HG03469 (cell line): ENCODE results near the gene MPPED2.
A peak's percentile ranks its signal among the peaks of the same experiment; 100 is the strongest.

Experiments
- ATAC-seq: cut with Tn5 transposase; IDR thresholded peaks from one replicate; pipeline ENCODE4 v1.9.1; 2021; ENCODE audit warnings: mild to moderate bottlenecking, moderate library complexity, moderate number of reproducible peaks; ENCODE audit not compliant: unreplicated experiment

Gene MPPED2

DNA sequence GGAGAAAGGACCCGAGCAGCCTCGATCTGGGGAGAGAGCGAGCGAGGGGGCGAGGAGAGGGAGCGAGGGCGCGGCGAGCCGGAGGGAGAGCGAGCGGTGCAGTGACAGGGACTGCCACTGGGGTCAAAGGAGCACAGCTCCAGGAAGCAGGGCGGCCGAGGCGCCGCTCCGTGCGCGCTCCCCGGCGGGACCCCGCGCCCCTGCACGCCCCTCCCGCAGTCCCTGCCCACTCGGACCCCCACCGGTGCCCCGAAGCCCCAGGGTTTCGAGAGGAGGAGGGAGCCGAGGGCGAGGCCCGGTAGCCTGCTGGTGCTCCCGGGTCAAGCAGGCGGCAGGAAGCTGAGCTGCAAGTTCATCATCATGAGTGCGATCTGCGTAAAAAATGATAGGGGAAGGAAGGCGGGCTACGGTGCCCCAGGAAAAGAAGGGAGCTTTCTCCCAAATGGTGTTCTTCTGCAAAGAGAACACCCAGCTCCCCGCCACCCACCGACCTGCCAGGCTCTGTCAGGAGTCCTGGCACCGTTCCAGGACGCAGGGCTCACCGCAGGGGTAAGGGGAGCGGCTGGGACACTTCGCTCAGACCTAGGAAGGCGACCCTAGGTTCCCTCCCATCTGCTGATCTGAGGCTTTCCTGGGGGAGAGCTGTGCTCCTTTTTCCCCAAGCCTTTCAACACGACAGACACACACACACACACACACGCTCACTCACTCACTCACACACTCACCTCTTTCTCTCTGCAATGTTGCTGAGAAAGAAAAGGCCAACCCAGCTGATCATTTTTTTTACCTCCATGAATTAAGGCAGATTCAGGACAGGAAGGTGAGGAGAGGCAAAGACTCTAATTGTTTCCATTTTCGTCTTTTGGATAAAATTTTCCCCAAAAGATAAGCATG lies at the start of gene MPPED2:
MPPED2 (minus strand) TSS at position 103 of the 894 bp plus-strand sequence. CDS start 5,980 bp downstream, outside the sequence.
- ATAC-seq = peak; percentile 81

- ATAC-seq = no peak
These were observed 49.3 kb upstream of the MPPED2 start for GRCh38 chr11:30635401-30635989.

DNA sequence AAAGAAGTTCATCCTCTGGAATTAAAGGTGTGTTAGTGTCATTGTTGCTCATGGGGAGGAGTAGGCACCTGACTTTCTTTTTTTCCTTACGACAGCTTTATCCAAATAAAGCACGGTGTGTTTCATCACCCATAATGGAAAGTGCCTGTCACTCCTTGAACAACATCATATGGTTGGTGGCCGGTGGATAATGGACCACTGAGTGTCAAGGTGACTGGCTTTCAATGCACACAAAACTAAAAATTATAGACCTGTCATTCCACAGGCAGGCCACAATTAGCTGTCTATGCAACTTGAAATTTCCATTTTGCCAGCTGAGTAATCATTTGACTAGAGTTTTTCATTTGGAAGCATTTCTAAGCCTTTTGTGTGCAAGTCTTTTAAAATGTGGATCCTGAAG lies 45.0 kb upstream of the MPPED2 start:
- ATAC-seq = no peak

DNA sequence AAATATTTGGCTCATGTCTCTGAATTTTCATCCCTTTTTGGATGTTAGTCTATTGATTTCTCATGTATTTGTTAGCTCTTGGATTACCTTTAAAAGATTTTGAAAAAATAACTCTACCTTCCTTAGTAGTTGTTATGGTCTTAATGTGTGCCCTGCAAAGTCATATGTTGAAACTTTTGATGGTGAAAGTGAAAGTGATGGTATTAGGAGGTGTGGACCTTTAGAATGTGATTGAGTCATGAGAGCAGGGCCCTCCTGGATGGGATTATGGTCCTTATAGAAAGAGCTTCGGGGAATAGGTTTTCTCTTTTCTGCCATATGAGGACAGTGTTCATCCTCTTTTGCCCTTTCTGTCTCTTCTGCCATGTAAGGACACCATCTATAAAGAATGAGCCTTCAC lies 33.6 kb upstream of the MPPED2 start:
- no peak for ATAC-seq

GRCh38 chr11:30617762-30618161 lies 31.6 kb upstream of the MPPED2 start:
- no peak for ATAC-seq

DNA sequence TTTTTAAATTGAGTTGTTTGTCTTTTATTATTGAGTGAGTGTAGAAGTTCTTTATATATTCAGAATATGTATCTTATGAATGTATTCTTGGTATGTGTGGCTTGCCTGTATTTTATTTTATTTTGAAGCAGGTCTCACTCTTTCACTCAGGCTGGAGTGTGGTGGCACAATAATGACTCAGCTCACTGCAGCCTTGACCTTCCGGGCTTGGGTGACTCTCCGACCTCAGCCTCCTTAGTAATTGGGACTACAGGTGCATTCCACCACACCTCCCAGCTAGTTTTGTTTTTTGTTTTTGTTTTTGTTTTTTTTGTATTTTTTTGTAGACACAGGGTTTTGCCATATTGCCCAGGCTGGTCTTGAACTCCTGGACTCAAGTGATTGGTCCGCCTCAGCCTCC lies 24.5 kb upstream of the MPPED2 start:
- ATAC-seq = no peak

GRCh38 chr11:30608534-30608933 lies 22.4 kb upstream of the MPPED2 start:
- no peak for ATAC-seq

DNA sequence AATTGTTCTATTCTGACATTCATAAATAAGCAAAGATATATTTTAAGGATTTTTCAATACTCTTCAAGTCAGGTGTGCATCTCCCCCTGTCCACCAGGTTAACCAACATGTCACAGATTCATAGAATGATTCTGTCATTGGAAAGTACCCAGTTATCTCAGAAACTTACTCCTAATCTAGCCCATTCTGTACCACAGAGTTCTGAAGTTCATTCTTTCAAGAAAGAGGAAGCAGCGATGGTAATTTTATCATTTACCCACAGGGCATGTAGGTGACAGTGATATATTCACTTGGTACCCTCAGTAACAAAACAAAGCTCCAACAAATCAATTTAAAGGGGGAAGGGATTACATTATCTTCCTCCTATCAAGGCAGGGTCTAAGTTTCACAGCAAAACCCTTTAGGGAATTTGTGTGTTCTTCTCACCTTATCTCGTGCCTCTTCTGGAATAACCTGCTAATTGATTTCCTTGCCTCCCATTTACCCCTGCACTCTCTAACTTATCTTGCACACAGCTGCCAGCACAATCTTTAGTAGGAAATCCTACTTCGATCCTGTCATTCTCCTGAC lies 19.0 kb upstream of the MPPED2 start:
- ATAC-seq = peak; percentile 86

GRCh38 chr11:30603357-30603756 lies 17.2 kb upstream of the MPPED2 start:
- no peak for ATAC-seq

DNA sequence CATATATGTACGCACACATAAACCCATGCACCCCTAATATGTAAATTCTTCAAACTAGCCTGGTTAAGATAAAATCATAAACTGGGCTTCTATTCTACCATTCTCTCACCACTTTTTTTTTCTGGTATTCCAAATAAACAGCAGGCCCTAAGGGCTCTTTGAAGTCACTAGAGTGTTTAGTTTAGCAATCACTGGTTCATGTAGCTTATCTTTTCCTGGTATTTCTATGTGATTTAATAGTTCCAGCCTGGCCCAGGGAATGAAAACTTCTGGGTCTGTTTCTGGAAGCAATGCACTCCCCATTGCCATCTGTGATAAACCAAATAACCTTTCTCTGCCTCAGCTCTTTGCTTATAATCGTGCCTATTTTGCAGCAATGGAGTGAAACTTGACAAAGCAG lies 10.7 kb upstream of the MPPED2 start:
- ATAC-seq = no peak

- ATAC-seq = no peak
These were observed 9.8 kb upstream of the MPPED2 start for GRCh38 chr11:30595934-30596333.

- ATAC-seq = no peak
These were observed 8.7 kb upstream of the MPPED2 start for GRCh38 chr11:30594646-30595411.

DNA sequence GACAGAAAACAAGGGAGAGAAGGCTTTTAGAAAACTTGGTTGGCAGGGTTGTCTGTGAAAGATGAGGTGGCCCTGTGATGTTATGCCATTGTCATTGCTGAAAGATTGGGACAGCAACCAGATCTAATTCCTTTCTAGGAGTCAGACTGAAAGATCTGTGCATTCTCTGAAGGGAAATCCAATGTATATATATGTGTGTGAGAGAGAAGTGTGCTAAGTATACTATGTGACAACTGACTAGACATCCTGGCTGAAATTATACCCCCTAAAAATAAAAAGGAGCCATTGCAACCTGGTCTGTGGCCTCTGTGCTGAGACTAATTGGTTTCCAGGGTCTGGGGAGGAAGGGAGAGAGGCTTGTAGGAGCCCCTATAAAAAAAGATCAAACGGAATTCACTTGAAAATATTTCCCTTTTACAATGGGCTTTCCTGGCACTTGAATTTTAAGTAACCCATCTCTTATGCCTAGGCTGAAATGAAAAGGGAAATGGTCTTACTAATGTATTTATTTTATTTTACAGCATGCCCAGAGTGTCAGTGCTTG lies 1.2 kb upstream of the MPPED2 start:
- no peak for ATAC-seq

DNA sequence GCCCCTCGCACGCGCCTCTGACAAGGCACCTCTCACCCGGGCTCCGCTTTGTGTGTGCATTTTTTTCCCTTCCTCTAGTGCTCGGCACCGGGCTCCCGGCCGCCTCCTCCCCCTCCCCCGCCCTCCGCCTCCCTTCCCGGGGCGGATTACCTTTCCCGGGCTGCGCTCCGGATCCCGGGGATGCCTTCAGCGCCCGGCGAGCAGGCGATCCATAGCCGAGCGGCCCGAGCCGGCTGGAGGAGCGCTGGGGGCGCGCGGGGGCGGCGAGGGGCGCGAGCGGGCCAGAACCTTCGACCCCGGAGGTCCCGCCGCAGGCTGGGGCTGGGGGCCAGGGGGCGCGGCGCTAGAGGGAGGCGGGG lies 282 bp downstream of the MPPED2 start:
- ATAC-seq = no peak

DNA sequence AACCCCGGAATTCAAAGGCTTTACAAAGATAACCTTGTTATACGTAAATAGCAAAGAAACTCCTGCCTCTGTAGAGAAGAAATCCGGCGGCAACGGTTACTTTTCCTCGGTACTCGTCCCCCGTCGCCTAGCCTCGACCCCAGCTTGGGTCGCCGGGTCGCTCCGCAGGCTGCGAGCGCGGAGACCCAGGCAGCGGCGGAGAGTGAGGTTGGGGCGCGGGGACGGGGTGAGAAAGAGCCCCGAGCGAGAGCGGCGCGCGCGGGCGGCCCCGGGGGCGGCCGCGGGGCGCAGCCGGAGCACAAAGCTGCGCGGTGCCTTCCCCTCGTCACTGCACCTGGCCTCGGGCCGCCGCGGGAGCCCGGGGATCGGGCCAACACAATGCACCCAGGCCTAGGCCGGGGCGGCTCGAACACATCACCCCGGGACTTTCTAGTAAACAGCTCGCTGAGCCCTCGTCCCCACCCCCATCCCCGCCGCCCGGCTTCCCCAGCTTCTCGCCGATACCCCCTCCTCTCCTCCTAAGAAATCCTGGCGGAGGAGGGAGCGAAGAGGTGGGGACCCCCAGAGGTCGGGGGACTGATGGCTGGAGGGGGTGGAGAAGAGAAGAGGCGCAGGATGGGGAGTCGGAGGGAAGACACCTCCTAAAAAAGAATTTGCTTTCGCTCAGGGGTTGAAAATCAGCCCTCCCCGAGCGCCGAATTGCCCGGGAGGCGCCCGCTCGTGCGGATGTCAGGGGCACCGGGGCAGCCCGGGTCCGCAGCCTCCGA lies 845 bp downstream of the MPPED2 start:
- ATAC-seq = no peak

GRCh38 chr11:30583476-30584280 lies 2.5 kb downstream of the MPPED2 start:
- ATAC-seq = no peak

DNA sequence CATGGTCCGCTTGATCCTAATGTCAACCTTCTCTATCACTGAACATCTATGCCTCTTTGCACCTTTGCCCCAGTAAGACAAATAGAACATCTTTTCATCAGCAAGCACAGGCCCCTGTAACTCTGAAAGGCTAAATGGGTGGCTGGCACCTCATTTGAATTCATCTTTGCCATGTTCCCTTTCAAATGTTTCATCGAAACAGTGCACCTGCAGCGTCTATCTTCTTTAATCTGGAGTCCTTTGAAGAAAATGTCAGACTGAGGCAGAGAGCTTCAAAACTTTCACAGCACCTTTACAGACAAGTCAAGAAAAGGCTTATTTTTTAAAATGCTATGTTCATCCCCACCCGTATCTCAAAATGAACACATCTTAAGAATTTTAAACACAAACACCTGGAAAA lies 3.4 kb downstream of the MPPED2 start:
- no peak for ATAC-seq

GRCh38 chr11:30581675-30582074 lies 4.5 kb downstream of the MPPED2 start:
- ATAC-seq = no peak

DNA sequence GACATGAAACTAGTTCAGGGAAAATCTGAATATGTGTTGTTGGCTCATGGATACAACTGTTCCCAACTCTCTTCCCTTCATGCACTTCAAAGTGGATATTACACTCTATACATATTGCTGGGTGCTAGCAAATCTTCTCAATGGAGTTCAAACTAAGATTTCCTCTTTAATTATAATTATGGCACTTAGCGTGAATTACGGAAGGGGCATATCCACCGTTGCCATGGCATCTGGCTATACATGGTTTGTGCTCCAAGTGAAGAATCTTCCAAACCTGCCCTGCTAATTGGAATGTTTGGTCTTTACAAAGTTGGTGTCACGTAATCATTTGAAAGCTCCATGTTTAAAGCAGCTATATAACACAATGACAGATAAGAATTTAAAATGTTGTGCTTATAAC lies 5.6 kb downstream of the MPPED2 start:
- no peak for ATAC-seq
